Activated CD4-positive, alpha-beta T cell treated with anti-CD3 and anti-CD28 coated beads for 36 hours (primary cell): Measurements from ENCODE around the gene APBB1IP. TPM values are rescaled to one million over a fixed set of nuclear protein-coding genes. Genes with fewer than 3 reads are reported as not detected.
"Not testable (repeated sequence)": the region's sequence is repeated elsewhere in the genome, so short reads cannot be mapped to it uniquely, and the experiment has no call there.

Source experiments
- ATAC-seq: fragments of 200-7000 bp; cut with Tn5 transposase; one replicate; pipeline ENCODE4 v1.10.0; 2021; ENCODE audit warnings: mild to moderate bottlenecking, moderate library complexity
- CTCF ChIA-PET: fragments of 350-600 bp; sonication (Branson Sonifier 250); formaldehyde crosslinking; loops from one replicate; lab custom pipeline; 2021; ENCODE audit warnings: antibody characterized with exemption; lab: Charles Lee
- POLR2A ChIA-PET: fragments of 350-600 bp; sonication (Branson Sonifier 250); formaldehyde crosslinking; loops from one replicate; lab custom pipeline; 2021; ENCODE audit warnings: antibody characterized with exemption, inconsistent platforms; lab: Charles Lee
- DNase-seq: peaks from one replicate; pipeline ENCODE4 v3.0.0-alpha.2; 2020
- H3K27ac Mint-ChIP-seq: one replicate; pipeline ENCODE4 v1.8.0; 2021; ENCODE audit warnings: mixed read lengths
- H3K27me3 Mint-ChIP-seq: one replicate; pipeline ENCODE4 v1.8.0; 2021; ENCODE audit warnings: mixed read lengths
- H3K36me3 Mint-ChIP-seq: one replicate; pipeline ENCODE4 v1.8.0; 2021; ENCODE audit warnings: low read depth, mixed read lengths
- H3K4me1 Mint-ChIP-seq: one replicate; pipeline ENCODE4 v1.8.0; 2021; ENCODE audit warnings: mixed read lengths
- H3K4me3 Mint-ChIP-seq: one replicate; pipeline ENCODE4 v1.8.0; 2021; ENCODE audit warnings: mild to moderate bottlenecking, moderate library complexity, mixed read lengths
- H3K9me3 Mint-ChIP-seq: one replicate; pipeline ENCODE4 v1.8.0; 2021; ENCODE audit warnings: low read depth, mixed read lengths
- intact Hi-C, 2 experiments: fragments of 100-400 bp; cut with DNase I in 1 of 2; cut with micrococcal nuclease in 1 of 2; formaldehyde crosslinking; loops; one replicate each; pipeline versions ENCODE4 v1.14.2 to v1.15.1; 2022 to 2024; cut with DNase I, micrococcal nuclease
- total RNA-seq, 2 experiments: library from RNA; stranded (reverse); gene quantifications; one replicate each; pipeline ENCODE4 v1.2.3, GENCODE V29; 2021

Gene APBB1IP
- total RNA-seq, 2 experiments from 2014 or later: 53.3 to 66.4 TPM

GRCh38 chr10:26554246-26554645 lies 116.1 kb downstream of the APBB1IP start:
- Mint-ChIP-seq H3K27me3 (no peaks in the 10 kb centered on the region), H3K27ac (peak overlapping the region; percentile 28), H3K9me3 (peaks cover 13% of the 10 kb centered on the region), H3K36me3 (peaks cover 44% of the 10 kb centered on the region), H3K4me1 (peaks cover 5% of the 10 kb centered on the region), H3K4me3 (no peak overlapping the region)
- CTCF ChIA-PET: interaction anchor here (1.0 to 6.3 kb wide), 2 partner anchors 113 to 218 kb away, joined by 4 to 105 read pairs; no protein-coding TSS in a partner anchor
- intact Hi-C loops: loop anchor here in 1 of 2 experiments (10.0 kb wide), 1 partner anchor 109 kb away; no protein-coding TSS in a partner anchor
- no peak for DNase-seq
- POLR2A ChIA-PET: no interaction called here
- ATAC-seq: no peak

GRCh38 chr10:26555719-26556368 lies 117.7 kb downstream of the APBB1IP start:
- H3K4me3 Mint-ChIP-seq: no peak overlapping the region
- peaks cover 5% of the 10 kb centered on the region for H3K4me1 Mint-ChIP-seq
- POLR2A ChIA-PET: no interaction called here
- intact Hi-C loops: loop anchor here in 1 of 2 experiments (10.0 kb wide), 1 partner anchor 111 kb away; no protein-coding TSS in a partner anchor
- H3K27ac Mint-ChIP-seq: peak overlapping the region; percentile 71
- H3K36me3 Mint-ChIP-seq: peaks cover 38% of the 10 kb centered on the region
- H3K27me3 Mint-ChIP-seq: no peaks in the 10 kb centered on the region
- CTCF ChIA-PET: interaction anchor here (0.5 to 6.3 kb wide), 17 partner anchors 11 to 762 kb away, joined by 3 to 105 read pairs (median 3); no protein-coding TSS in a partner anchor
- H3K9me3 Mint-ChIP-seq: no peaks in the 10 kb centered on the region
- DNase-seq (no peak), ATAC-seq (no peak)

GRCh38 chr10:26556748-26557640 lies 118.9 kb downstream of the APBB1IP start:
- Mint-ChIP-seq H3K36me3 (peaks cover 40% of the 10 kb centered on the region), H3K27me3 (no peaks in the 10 kb centered on the region), H3K4me1 (peaks cover 5% of the 10 kb centered on the region), H3K9me3 (no peaks in the 10 kb centered on the region), H3K4me3 (no peak overlapping the region), H3K27ac (no peak overlapping the region)
- POLR2A ChIA-PET: no interaction called here
- intact Hi-C loops: loop anchor here (1.0 to 10.0 kb wide), 3 partner anchors 112 to 682 kb away; no protein-coding TSS in a partner anchor
- DNase-seq: peak; percentile 44
- peak; percentile 53 for ATAC-seq
- CTCF ChIA-PET: interaction anchor here (0.5 to 6.3 kb wide), 13 partner anchors 9 to 350 kb away, joined by 3 to 105 read pairs (median 3); no protein-coding TSS in a partner anchor

GRCh38 chr10:26557641-26558014 lies 119.5 kb downstream of the APBB1IP start:
- Mint-ChIP-seq H3K27me3 (no peaks in the 10 kb centered on the region), H3K4me1 (peaks cover 5% of the 10 kb centered on the region), H3K36me3 (peaks cover 44% of the 10 kb centered on the region), H3K4me3 (no peak overlapping the region), H3K9me3 (no peaks in the 10 kb centered on the region), H3K27ac (no peak overlapping the region)
- CTCF ChIA-PET: interaction anchor here (0.8 to 6.3 kb wide), 4 partner anchors 9 to 222 kb away, joined by 3 to 105 read pairs (median 3); no protein-coding TSS in a partner anchor
- ATAC-seq (no peak), DNase-seq (no peak)
- intact Hi-C loops: loop anchor here (1.0 to 10.0 kb wide), 3 partner anchors 113 to 682 kb away; no protein-coding TSS in a partner anchor
- POLR2A ChIA-PET: no interaction called here

- no peak overlapping the region for H3K4me3 Mint-ChIP-seq
- H3K9me3 Mint-ChIP-seq: peaks cover 16% of the 10 kb centered on the region
- DNase-seq: no peak
- no peak for ATAC-seq
- no peaks in the 10 kb centered on the region for H3K4me1 Mint-ChIP-seq
- no peak overlapping the region for H3K27ac Mint-ChIP-seq
- POLR2A ChIA-PET: no interaction called here
- intact Hi-C loops: no loop called here
- H3K27me3 Mint-ChIP-seq: no peaks in the 10 kb centered on the region
- CTCF ChIA-PET: interaction anchor here (1.0 to 1.2 kb wide), 2 partner anchors 9 to 11 kb away, joined by 3 read pairs; no protein-coding TSS in a partner anchor
- peaks cover 71% of the 10 kb centered on the region for H3K36me3 Mint-ChIP-seq
Observed at GRCh38 chr10:26566525-26567350, 128.6 kb downstream of the APBB1IP start.

- CTCF ChIA-PET: interaction anchor here (1.2 kb wide), 1 partner anchor 12 kb away, joined by 3 read pairs; no protein-coding TSS in a partner anchor
- POLR2A ChIA-PET: no interaction called here
- DNase-seq (no peak), ATAC-seq (no peak)
- H3K4me3 Mint-ChIP-seq: no peak overlapping the region
- no peak overlapping the region for H3K27ac Mint-ChIP-seq
- H3K4me1 Mint-ChIP-seq: no peaks in the 10 kb centered on the region
- intact Hi-C loops: no loop called here
- peaks cover 18% of the 10 kb centered on the region for H3K9me3 Mint-ChIP-seq
- peaks cover 71% of the 10 kb centered on the region for H3K36me3 Mint-ChIP-seq
- H3K27me3 Mint-ChIP-seq: no peaks in the 10 kb centered on the region
Observed at GRCh38 chr10:26567351-26567721, 129.2 kb downstream of the APBB1IP start.

- no peak for ATAC-seq
- peaks cover 68% of the 10 kb centered on the region for H3K36me3 Mint-ChIP-seq
- no peaks in the 10 kb centered on the region for H3K27me3 Mint-ChIP-seq
- CTCF ChIA-PET: no interaction called here
- intact Hi-C loops: no loop called here
- H3K4me1 Mint-ChIP-seq: no peaks in the 10 kb centered on the region
- H3K27ac Mint-ChIP-seq: no peak overlapping the region
- no peak overlapping the region for H3K4me3 Mint-ChIP-seq
- no peak for DNase-seq
- peaks cover 31% of the 10 kb centered on the region for H3K9me3 Mint-ChIP-seq
- POLR2A ChIA-PET: no interaction called here
Observed at GRCh38 chr10:26571655-26572054, 133.5 kb downstream of the APBB1IP start.

- no peak overlapping the region for H3K27ac Mint-ChIP-seq
- intact Hi-C loops: no loop called here
- peaks cover 31% of the 10 kb centered on the region for H3K9me3 Mint-ChIP-seq
- no peaks in the 10 kb centered on the region for H3K27me3 Mint-ChIP-seq
- no peaks in the 10 kb centered on the region for H3K4me1 Mint-ChIP-seq
- H3K36me3 Mint-ChIP-seq: peaks cover 53% of the 10 kb centered on the region
- ChIA-PET CTCF (interaction anchor here (0.5 kb wide), 1 partner anchor 211 kb away, joined by 3 read pairs; no protein-coding TSS in a partner anchor), POLR2A (no interaction called here)
- H3K4me3 Mint-ChIP-seq: no peak overlapping the region
- DNase-seq (no peak), ATAC-seq (no peak)
Observed at GRCh38 chr10:26573674-26574073, 135.5 kb downstream of the APBB1IP start.

GRCh38 chr10:26574783-26575182 lies 136.6 kb downstream of the APBB1IP start:
- POLR2A ChIA-PET: no interaction called here
- no peak for ATAC-seq
- intact Hi-C loops: no loop called here
- peaks cover 47% of the 10 kb centered on the region for H3K36me3 Mint-ChIP-seq
- CTCF ChIA-PET: interaction anchor here (0.7 kb wide), 1 partner anchor 16 kb away, joined by 3 read pairs; no protein-coding TSS in a partner anchor
- no peak overlapping the region for H3K4me3 Mint-ChIP-seq
- no peak for DNase-seq
- H3K27me3 Mint-ChIP-seq: no peaks in the 10 kb centered on the region
- no peaks in the 10 kb centered on the region for H3K4me1 Mint-ChIP-seq
- no peak overlapping the region for H3K27ac Mint-ChIP-seq
- peaks cover 28% of the 10 kb centered on the region for H3K9me3 Mint-ChIP-seq

- CTCF ChIA-PET, H3K27ac Mint-ChIP-seq, ATAC-seq, intact Hi-C loops, H3K4me3 Mint-ChIP-seq, POLR2A ChIA-PET, DNase-seq, H3K27me3 Mint-ChIP-seq, H3K4me1 Mint-ChIP-seq: not testable (repeated sequence)
- Mint-ChIP-seq H3K36me3 (peaks cover 18% of the 10 kb centered on the region), H3K9me3 (peaks cover 13% of the 10 kb centered on the region)
Observed at GRCh38 chr10:26578371-26578770, 140.2 kb downstream of the APBB1IP start.
